Measurements from ENCODE around the gene ATXN10. TPM values are rescaled to one million over a fixed set of nuclear protein-coding genes. Genes with fewer than 3 reads are reported as not detected.

Gene ATXN10
- total and polyA plus RNA-seq, 2 experiments from 2014 or later, result 109 to 216 TPM

DNA sequence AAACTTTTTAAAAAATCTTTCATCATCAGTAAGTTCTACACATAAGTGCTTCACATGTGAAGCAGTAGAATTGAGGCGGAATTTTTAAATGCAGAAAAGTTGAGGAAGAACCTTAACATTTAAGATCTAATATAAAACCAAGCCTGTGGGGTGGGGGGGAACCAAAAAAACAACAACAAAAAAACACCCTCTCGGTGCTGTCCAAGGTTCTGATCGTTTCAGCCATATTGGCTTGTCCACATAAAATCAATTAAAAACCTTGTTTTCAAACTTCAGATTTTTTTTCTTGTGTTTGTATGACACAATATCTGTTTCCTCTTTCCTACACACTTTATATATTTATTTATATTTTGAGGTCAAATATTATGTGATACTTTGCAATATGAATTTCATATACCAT lies 175.3 kb downstream of the ATXN10 start:
- H4K20me1 ChIP-seq (ENCODE audit: insufficient read depth), result no peaks in the 10 kb centered on the region; the same call in 1 of the 2 replicates
- H3K27me3 ChIP-seq (replicated peaks; ENCODE audit: insufficient read depth), result no peaks in the 10 kb centered on the region
- no peaks in the 10 kb centered on the region for H3K9me3 ChIP-seq (ENCODE audit: low read depth)
- H3K9ac ChIP-seq, result no peak overlapping the region
- H3K36me3 ChIP-seq (ENCODE audit: low read depth), result peaks cover 45% of the 10 kb centered on the region
- TF ChIP-seq EZH2phosphoT487 (IDR thresholded peaks at IDR 0.05; ENCODE audit: insufficient read depth, low read depth) (no peak), EZH2 (IDR thresholded peaks at IDR 0.05; ENCODE audit: insufficient read depth, poor library complexity, severe bottlenecking) (no peak)
- H3K4me2 ChIP-seq (ENCODE audit: unreplicated experiment), result no peak overlapping the region
- peaks cover 6% of the 10 kb centered on the region; the same call in 1 of the 2 replicates for H3K4me1 ChIP-seq (ENCODE audit: insufficient read depth)
- no peaks in the 10 kb centered on the region for H3K9me2 ChIP-seq (ENCODE audit: insufficient read depth)
- in situ Hi-C loops (cut with MboI), result no loop called here
- H3K4me3 ChIP-seq, result no peak overlapping the region
- peaks cover 5% of the 10 kb centered on the region; the same call in 1 of the 2 replicates for H3K79me2 ChIP-seq (ENCODE audit: insufficient read depth)
- WGBS, 2 experiments (ENCODE audit: low coverage in 1 of 2, low lambda C conversion rate in 2 of 2, missing lambda C conversion rate in 2 of 2), result 95 to 96% methylated on average over 3 of the region's 3 CpGs
- peak; percentile 23 for DNase-seq
- no peak overlapping the region for H2AFZ ChIP-seq
- no peak overlapping the region for H3K27ac ChIP-seq
- H3F3A ChIP-seq (ENCODE audit: insufficient read depth), result no peaks in the 10 kb centered on the region

DNA sequence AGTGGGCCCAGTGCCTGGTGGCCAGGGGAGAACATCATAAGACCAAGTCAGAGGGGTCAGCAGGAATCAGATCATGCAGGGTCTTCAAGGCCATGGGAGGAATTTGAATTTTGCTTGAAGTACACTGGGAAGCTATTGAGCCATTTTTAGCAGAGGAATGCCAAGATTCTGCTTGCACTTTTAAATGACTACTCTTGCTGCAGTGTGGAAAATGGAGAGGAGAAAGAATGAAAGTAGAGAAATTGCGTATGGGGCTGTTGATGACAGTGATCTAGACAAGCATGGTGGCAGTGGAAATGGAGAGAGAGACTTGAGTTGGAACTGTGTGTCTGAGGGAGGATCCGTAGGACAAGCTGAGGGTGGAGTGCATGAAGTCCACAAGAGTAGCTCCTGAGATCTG lies 177.3 kb downstream of the ATXN10 start:
- no peaks in the 10 kb centered on the region for H3K9me3 ChIP-seq (ENCODE audit: low read depth)
- in situ Hi-C loops (cut with MboI), result no loop called here
- H3F3A ChIP-seq (ENCODE audit: insufficient read depth), result no peaks in the 10 kb centered on the region
- H3K79me2 ChIP-seq (ENCODE audit: insufficient read depth), result no peaks in the 10 kb centered on the region
- WGBS, 2 experiments (ENCODE audit: low coverage in 1 of 2, low lambda C conversion rate in 2 of 2, missing lambda C conversion rate in 2 of 2), result 97 to 100% methylated on average over 2 of the region's 2 CpGs
- H3K4me2 ChIP-seq (ENCODE audit: unreplicated experiment), result no peak overlapping the region
- H3K9me2 ChIP-seq (ENCODE audit: insufficient read depth), result no peaks in the 10 kb centered on the region
- no peaks in the 10 kb centered on the region for H3K27me3 ChIP-seq (replicated peaks; ENCODE audit: insufficient read depth)
- no peaks in the 10 kb centered on the region; the same call in 1 of the 2 replicates for H4K20me1 ChIP-seq (ENCODE audit: insufficient read depth)
- TF ChIP-seq EZH2phosphoT487 (IDR thresholded peaks at IDR 0.05; ENCODE audit: insufficient read depth, low read depth) (no peak), EZH2 (IDR thresholded peaks at IDR 0.05; ENCODE audit: insufficient read depth, poor library complexity, severe bottlenecking) (no peak)
- DNase-seq, result no peak
- peaks cover 48% of the 10 kb centered on the region for H3K36me3 ChIP-seq (ENCODE audit: low read depth)
- H2AFZ ChIP-seq, result no peak overlapping the region
- no peak overlapping the region for H3K4me3 ChIP-seq
- H3K4me1 ChIP-seq (ENCODE audit: insufficient read depth), result no peaks in the 10 kb centered on the region
- no peak overlapping the region for H3K9ac ChIP-seq
- no peak overlapping the region for H3K27ac ChIP-seq

DNA sequence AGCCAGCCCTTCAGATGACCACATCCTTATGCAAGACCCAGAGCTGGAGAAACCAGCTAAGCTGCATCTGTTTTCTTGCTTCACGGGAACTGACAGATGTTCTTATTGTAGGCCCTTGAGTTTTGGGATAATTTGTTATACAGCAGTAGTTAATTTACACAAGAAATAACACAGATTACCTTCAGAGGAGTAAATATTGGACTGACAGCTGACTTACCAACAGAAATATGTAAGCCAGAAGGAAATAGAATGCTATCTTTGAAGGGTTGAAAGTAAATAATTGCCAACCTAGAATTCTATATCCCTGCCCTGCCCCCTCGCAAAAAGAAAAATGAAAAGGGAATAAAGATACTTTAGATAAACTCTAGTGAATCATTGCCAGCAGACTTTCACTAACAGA lies 181.2 kb downstream of the ATXN10 start:
- Histone ChIP-seq H3K4me1 (ENCODE audit: insufficient read depth) (no peaks in the 10 kb centered on the region), H3K36me3 (ENCODE audit: low read depth) (peaks cover 29% of the 10 kb centered on the region), H3F3A (ENCODE audit: insufficient read depth) (no peaks in the 10 kb centered on the region), H3K79me2 (ENCODE audit: insufficient read depth) (no peaks in the 10 kb centered on the region), H3K4me2 (ENCODE audit: unreplicated experiment) (no peak overlapping the region), H3K9me2 (ENCODE audit: insufficient read depth) (no peaks in the 10 kb centered on the region), H4K20me1 (ENCODE audit: insufficient read depth) (no peaks in the 10 kb centered on the region), H3K9me3 (ENCODE audit: low read depth) (no peaks in the 10 kb centered on the region), H3K9ac (no peak overlapping the region), H3K4me3 (no peak overlapping the region), H2AFZ (no peak overlapping the region), H3K27ac (no peak overlapping the region), H3K27me3 (replicated peaks; ENCODE audit: insufficient read depth) (no peaks in the 10 kb centered on the region)
- no peak for DNase-seq
- in situ Hi-C loops (cut with MboI), result no loop called here
- TF ChIP-seq EZH2phosphoT487 (IDR thresholded peaks at IDR 0.05; ENCODE audit: insufficient read depth, low read depth), result no peak
- no peak for TF ChIP-seq EZH2 (IDR thresholded peaks at IDR 0.05; ENCODE audit: insufficient read depth, poor library complexity, severe bottlenecking)
- WGBS, 2 experiments (ENCODE audit: low coverage in 1 of 2, low lambda C conversion rate in 2 of 2, missing lambda C conversion rate in 2 of 2), result 86 to 92% methylated on average over 2 of the region's 2 CpGs

DNA sequence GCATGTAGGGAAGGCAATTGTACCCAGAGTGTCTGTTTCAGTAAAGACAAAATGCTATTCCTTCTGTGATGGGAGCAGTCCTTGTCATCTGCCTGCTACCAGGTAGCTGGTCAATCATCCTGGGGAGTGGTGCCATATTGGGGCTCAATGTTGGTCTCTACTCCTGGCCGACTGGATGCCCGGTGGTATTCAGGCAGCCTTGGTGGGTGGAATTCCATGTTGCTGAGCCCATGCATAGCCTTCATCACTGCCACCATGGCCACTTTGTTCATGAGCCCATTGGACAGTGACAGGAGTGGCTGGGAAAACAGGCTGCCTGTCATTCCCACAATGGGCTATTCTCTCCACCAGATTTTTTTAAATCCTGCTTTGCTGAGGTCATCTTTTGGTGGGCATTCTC lies 184.3 kb downstream of the ATXN10 start:
- Histone ChIP-seq H3F3A (ENCODE audit: insufficient read depth) (no peaks in the 10 kb centered on the region), H4K20me1 (ENCODE audit: insufficient read depth) (no peaks in the 10 kb centered on the region), H3K4me1 (ENCODE audit: insufficient read depth) (no peaks in the 10 kb centered on the region), H3K27me3 (replicated peaks; ENCODE audit: insufficient read depth) (no peaks in the 10 kb centered on the region), H3K27ac (no peak overlapping the region), H3K9me2 (ENCODE audit: insufficient read depth) (no peaks in the 10 kb centered on the region), H3K4me2 (ENCODE audit: unreplicated experiment) (no peak overlapping the region), H3K9ac (no peak overlapping the region), H3K36me3 (ENCODE audit: low read depth) (peaks cover 20% of the 10 kb centered on the region), H3K9me3 (ENCODE audit: low read depth) (no peaks in the 10 kb centered on the region), H3K79me2 (ENCODE audit: insufficient read depth) (no peaks in the 10 kb centered on the region), H3K4me3 (no peak overlapping the region), H2AFZ (no peak overlapping the region)
- WGBS, 2 experiments (ENCODE audit: low coverage in 1 of 2, low lambda C conversion rate in 2 of 2, missing lambda C conversion rate in 2 of 2), result 97 to 100% methylated on average over 2 of the region's 2 CpGs
- in situ Hi-C loops (cut with MboI), result no loop called here
- no peak for DNase-seq
- no peak for TF ChIP-seq EZH2 (IDR thresholded peaks at IDR 0.05; ENCODE audit: insufficient read depth, poor library complexity, severe bottlenecking)
- no peak for TF ChIP-seq EZH2phosphoT487 (IDR thresholded peaks at IDR 0.05; ENCODE audit: insufficient read depth, low read depth)

DNA sequence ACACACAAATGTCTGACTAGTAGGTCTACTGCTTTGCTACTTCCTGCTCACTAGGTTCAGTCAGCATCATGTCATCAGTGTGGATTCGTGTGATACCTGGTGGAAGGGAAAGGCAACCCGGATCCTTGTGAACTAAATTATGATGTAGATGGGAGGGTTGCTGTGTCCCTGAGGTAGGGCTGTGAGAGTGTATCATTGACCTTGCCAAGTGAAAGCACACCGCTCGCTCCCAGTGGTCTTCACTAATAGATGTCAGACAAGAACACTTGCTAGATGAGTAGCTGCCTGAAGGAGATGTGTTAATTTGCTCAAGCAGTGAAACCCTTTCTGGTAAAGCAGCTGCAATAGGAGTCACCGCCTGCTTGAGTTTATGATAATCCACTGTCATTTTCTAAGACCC lies 185.9 kb downstream of the ATXN10 start:
- DNase-seq, result no peak
- Histone ChIP-seq H3K9me2 (ENCODE audit: insufficient read depth) (no peaks in the 10 kb centered on the region), H3K4me3 (no peak overlapping the region), H3K4me1 (ENCODE audit: insufficient read depth) (no peaks in the 10 kb centered on the region), H3F3A (ENCODE audit: insufficient read depth) (peaks cover 7% of the 10 kb centered on the region), H3K4me2 (ENCODE audit: unreplicated experiment) (no peak overlapping the region), H3K27ac (no peak overlapping the region), H2AFZ (no peak overlapping the region), H3K79me2 (ENCODE audit: insufficient read depth) (no peaks in the 10 kb centered on the region), H3K9ac (no peak overlapping the region), H3K9me3 (ENCODE audit: low read depth) (no peaks in the 10 kb centered on the region), H3K27me3 (replicated peaks; ENCODE audit: insufficient read depth) (no peaks in the 10 kb centered on the region), H4K20me1 (ENCODE audit: insufficient read depth) (no peaks in the 10 kb centered on the region), H3K36me3 (ENCODE audit: low read depth) (peaks cover 9% of the 10 kb centered on the region; the same call in 1 of the 2 replicates)
- in situ Hi-C loops (cut with MboI), result no loop called here
- TF ChIP-seq EZH2phosphoT487 (IDR thresholded peaks at IDR 0.05; ENCODE audit: insufficient read depth, low read depth) (no peak), EZH2 (IDR thresholded peaks at IDR 0.05; ENCODE audit: insufficient read depth, poor library complexity, severe bottlenecking) (no peak)
- WGBS, 2 experiments (ENCODE audit: low coverage in 1 of 2, low lambda C conversion rate in 2 of 2, missing lambda C conversion rate in 2 of 2), result 94 to 98% methylated on average over 5 of the region's 5 CpGs
